ENCODE measurements around the gene MAGI3. TPM values are rescaled to one million over a fixed set of nuclear protein-coding genes. Genes with fewer than 3 reads are reported as not detected.

The MAGI3 gene
- total RNA-seq, 1 experiment from 2014 or later = 7.2 TPM

- H3K9me2 ChIP-seq (replicated peaks; ENCODE audit: low read length) = no peaks in the 10 kb centered on the region
- BruUV-seq (replicated peaks) = no TSS peak
- no peaks in the 10 kb centered on the region for H3K27me3 ChIP-seq (ENCODE audit: low read length)
- H3K4me2 ChIP-seq (ENCODE audit: low read length) = no peak overlapping the region
- no peaks in the 10 kb centered on the region for H3K4me1 ChIP-seq (ENCODE audit: insufficient read depth, low read length)
- ATAC-seq = no peak
- H3K79me2 ChIP-seq (ENCODE audit: low read length) = no peaks in the 10 kb centered on the region
- ChIA-PET POLR2A (ENCODE audit: unreplicated experiment) (no interaction called here), CTCF (no interaction called here)
- DNase-seq = no peak
- intact Hi-C loops (cut with micrococcal nuclease) = no loop called here
- no peak overlapping the region for H3K9ac ChIP-seq (ENCODE audit: low read length)
- TF ChIP-seq EZH2phosphoT487 (IDR thresholded peaks at IDR 0.05; ENCODE audit: borderline replicate concordance, low read length) (no peak), CTCF (conservative IDR thresholded peaks at IDR 0.05; ENCODE audit: low read depth, low read length) (no peak), EZH2 (IDR thresholded peaks at IDR 0.05; ENCODE audit: low read length, unreplicated experiment) (no peak)
- no peak overlapping the region for H3K27ac ChIP-seq (ENCODE audit: low read length)
- no peaks in the 10 kb centered on the region for H3F3A ChIP-seq (ENCODE audit: low read length, unreplicated experiment)
- no peaks in the 10 kb centered on the region for H4K20me1 ChIP-seq (ENCODE audit: low read length)
- H3K9me3 ChIP-seq (ENCODE audit: low read length) = no peaks in the 10 kb centered on the region
- no peak overlapping the region for H3K4me3 ChIP-seq (ENCODE audit: low read length)
- no peak overlapping the region for H2AFZ ChIP-seq (ENCODE audit: low read length)
- no peaks in the 10 kb centered on the region for H3K36me3 ChIP-seq (ENCODE audit: low read depth, low read length)
Observed at GRCh38 chr1:113372546-113372945, 17.8 kb upstream of the MAGI3 start.

- H2AFZ ChIP-seq (ENCODE audit: low read length) = no peak overlapping the region
- H3F3A ChIP-seq (ENCODE audit: low read length, unreplicated experiment) = no peaks in the 10 kb centered on the region
- intact Hi-C loops (cut with micrococcal nuclease) = no loop called here
- H3K36me3 ChIP-seq (ENCODE audit: low read depth, low read length) = no peaks in the 10 kb centered on the region
- no peak overlapping the region for H3K4me2 ChIP-seq (ENCODE audit: low read length)
- H3K27ac ChIP-seq (ENCODE audit: low read length) = no peak overlapping the region
- TF ChIP-seq EZH2 (IDR thresholded peaks at IDR 0.05; ENCODE audit: low read length, unreplicated experiment) (no peak), CTCF (conservative IDR thresholded peaks at IDR 0.05; ENCODE audit: low read depth, low read length) (no peak), EZH2phosphoT487 (IDR thresholded peaks at IDR 0.05; ENCODE audit: borderline replicate concordance, low read length) (no peak)
- BruUV-seq (replicated peaks) = no TSS peak
- H3K9me3 ChIP-seq (ENCODE audit: low read length) = no peaks in the 10 kb centered on the region
- H3K9me2 ChIP-seq (replicated peaks; ENCODE audit: low read length) = no peaks in the 10 kb centered on the region
- DNase-seq (no peak), ATAC-seq (no peak)
- CTCF ChIA-PET = no interaction called here
- no peak overlapping the region for H3K9ac ChIP-seq (ENCODE audit: low read length)
- no peaks in the 10 kb centered on the region for H3K27me3 ChIP-seq (ENCODE audit: low read length)
- no peaks in the 10 kb centered on the region for H3K4me1 ChIP-seq (ENCODE audit: insufficient read depth, low read length)
- H4K20me1 ChIP-seq (ENCODE audit: low read length) = no peaks in the 10 kb centered on the region
- POLR2A ChIA-PET (ENCODE audit: unreplicated experiment) = no interaction called here
- H3K4me3 ChIP-seq (ENCODE audit: low read length) = no peak overlapping the region
- H3K79me2 ChIP-seq (ENCODE audit: low read length) = no peaks in the 10 kb centered on the region
Observed at GRCh38 chr1:113373644-113374043, 16.7 kb upstream of the MAGI3 start.

GRCh38 chr1:113375878-113376277 is 14.4 kb upstream of the MAGI3 start:
- Histone ChIP-seq H3K4me3 (ENCODE audit: low read length) (no peak overlapping the region), H3K36me3 (ENCODE audit: low read depth, low read length) (no peaks in the 10 kb centered on the region), H3K9ac (ENCODE audit: low read length) (no peak overlapping the region), H3K79me2 (ENCODE audit: low read length) (no peaks in the 10 kb centered on the region), H4K20me1 (ENCODE audit: low read length) (no peaks in the 10 kb centered on the region), H3K4me2 (ENCODE audit: low read length) (no peak overlapping the region), H3K27ac (ENCODE audit: low read length) (no peak overlapping the region), H3K27me3 (ENCODE audit: low read length) (no peaks in the 10 kb centered on the region), H3K9me2 (replicated peaks; ENCODE audit: low read length) (no peaks in the 10 kb centered on the region), H3K9me3 (ENCODE audit: low read length) (no peaks in the 10 kb centered on the region), H2AFZ (ENCODE audit: low read length) (no peak overlapping the region), H3K4me1 (ENCODE audit: insufficient read depth, low read length) (no peaks in the 10 kb centered on the region), H3F3A (ENCODE audit: low read length, unreplicated experiment) (no peaks in the 10 kb centered on the region)
- ATAC-seq (no peak), DNase-seq (no peak)
- POLR2A ChIA-PET (ENCODE audit: unreplicated experiment) = no interaction called here
- CTCF ChIA-PET = no interaction called here
- no TSS peak for BruUV-seq (replicated peaks)
- TF ChIP-seq EZH2 (IDR thresholded peaks at IDR 0.05; ENCODE audit: low read length, unreplicated experiment) (no peak), EZH2phosphoT487 (IDR thresholded peaks at IDR 0.05; ENCODE audit: borderline replicate concordance, low read length) (no peak), CTCF (conservative IDR thresholded peaks at IDR 0.05; ENCODE audit: low read depth, low read length) (no peak)
- intact Hi-C loops (cut with micrococcal nuclease) = no loop called here

All from PC-3 (cell line).